ENCODE data around the gene DBN1.
A peak's percentile ranks its signal among the peaks of the same experiment; 100 is the strongest.

- TF ChIP-seq SIN3A (IDR thresholded peaks at IDR 0.05; ENCODE audit: borderline replicate concordance, insufficient read depth, low read length): peak; percentile 77; the same call in 1 of the 2 replicates
- TF ChIP-seq REST (IDR thresholded peaks at IDR 0.05; ENCODE audit: insufficient read depth in 1 of 2, low read depth in 2 of 2, low read length in 2 of 2): no peak
- TF ChIP-seq TAF1 (IDR thresholded peaks at IDR 0.05; ENCODE audit: borderline replicate concordance, insufficient read depth, low read length): 0 out of 2 replicates have a peak, but pooled peaks have one; percentile 15
- peak; percentile 67 for TF ChIP-seq FOXP2 (optimal IDR thresholded peaks at IDR 0.05; ENCODE audit: borderline replicate concordance, extremely low read depth, extremely low read length, insufficient read depth)
Measured at GRCh38 chr5:177425801-177426565, 47.5 kb downstream of the DBN1 start.
